Endothelial cell (in vitro differentiated cells): Measurements from ENCODE around the gene SEC11A. TPM values are rescaled to one million over a fixed set of nuclear protein-coding genes. Genes with fewer than 3 reads are reported as not detected.

Source experiments
- DNase-seq: peaks from one replicate; pipeline ENCODE4 v3.0.0; 2021; ENCODE audit warnings: low spot score
- H3K27ac Mint-ChIP-seq: one replicate; pipeline ENCODE4 v1.8.0; 2021; ENCODE audit warnings: mixed read lengths, inconsistent platforms; ENCODE audit not compliant: unreplicated experiment
- H3K27me3 Mint-ChIP-seq: one replicate; pipeline ENCODE4 v1.8.0; 2021; ENCODE audit warnings: mild to moderate bottlenecking, moderate library complexity, mixed read lengths, inconsistent platforms; ENCODE audit not compliant: unreplicated experiment
- H3K36me3 Mint-ChIP-seq: one replicate; pipeline ENCODE4 v1.8.0; 2021; ENCODE audit warnings: mild to moderate bottlenecking, low read depth, mixed read lengths, inconsistent platforms; ENCODE audit not compliant: unreplicated experiment
- H3K4me1 Mint-ChIP-seq: one replicate; pipeline ENCODE4 v1.8.0; 2021; ENCODE audit warnings: mild to moderate bottlenecking, mixed read lengths, inconsistent platforms; ENCODE audit not compliant: unreplicated experiment
- H3K4me3 Mint-ChIP-seq: one replicate; pipeline ENCODE4 v1.8.0; 2021; ENCODE audit warnings: mild to moderate bottlenecking, mixed read lengths, inconsistent platforms; ENCODE audit not compliant: unreplicated experiment
- H3K9me3 Mint-ChIP-seq: one replicate; pipeline ENCODE4 v1.8.0; 2021; ENCODE audit warnings: mixed read lengths, inconsistent platforms; ENCODE audit not compliant: unreplicated experiment
- total RNA-seq: library from RNA; stranded (reverse); fragmentation: NEBNext Ultra II Directional; extraction: Animal tissue kit (Norgen Biotek cat#: 25700); gene quantifications from one replicate; pipeline ENCODE4 v1.2.1, GENCODE V29; 2021; ENCODE audit not compliant: unreplicated experiment
- TF ChIP-seq, protein P1 (sequence below): fragments of 200-600 bp; sonication (generic); IDR thresholded peaks from one replicate; pipeline ENCODE4 v1.5.0; 2021; ENCODE audit warnings: antibody characterized with exemption; ENCODE audit not compliant: unreplicated experiment

Gene SEC11A
- total RNA-seq, 1 donor from 2014 or later = 204 TPM

DNA sequence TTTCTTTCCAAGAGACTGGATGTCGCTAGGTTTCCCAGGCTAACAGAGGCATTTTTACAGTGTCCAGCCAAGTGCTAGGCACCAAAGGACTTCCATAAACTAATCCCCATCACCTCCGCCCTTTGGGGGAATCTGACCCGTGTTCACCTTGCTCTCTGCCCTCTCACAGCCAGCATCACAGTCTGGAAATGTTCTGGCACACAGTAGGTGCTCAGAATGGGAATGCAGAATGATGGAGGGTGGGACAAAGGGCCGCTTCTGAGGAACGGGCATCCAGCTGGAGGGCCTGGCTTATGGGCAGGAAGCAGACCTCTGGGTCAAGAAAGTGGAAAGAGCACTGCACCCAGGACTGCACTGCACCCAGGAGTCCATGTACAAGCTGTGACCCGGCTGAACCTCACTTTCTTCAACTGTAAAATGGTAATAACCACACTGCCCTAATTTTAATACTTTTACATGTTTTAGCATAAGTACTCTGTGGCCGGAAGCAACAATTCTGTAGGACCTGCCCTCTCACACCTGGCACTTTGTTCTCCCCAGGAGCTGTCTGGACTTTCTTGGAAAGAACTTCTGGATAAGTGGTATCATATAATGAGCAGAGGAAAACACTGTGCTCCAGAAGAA is 57.0 kb downstream of the SEC11A start:
- peak overlapping the region; percentile 71 for H3K4me3 Mint-ChIP-seq
- H3K36me3 Mint-ChIP-seq = peaks cover 11% of the 10 kb centered on the region
- DNase-seq = no peak
- no peaks in the 10 kb centered on the region for H3K9me3 Mint-ChIP-seq
- peaks cover 21% of the 10 kb centered on the region for H3K27me3 Mint-ChIP-seq
- TF ChIP-seq, protein P1, sequence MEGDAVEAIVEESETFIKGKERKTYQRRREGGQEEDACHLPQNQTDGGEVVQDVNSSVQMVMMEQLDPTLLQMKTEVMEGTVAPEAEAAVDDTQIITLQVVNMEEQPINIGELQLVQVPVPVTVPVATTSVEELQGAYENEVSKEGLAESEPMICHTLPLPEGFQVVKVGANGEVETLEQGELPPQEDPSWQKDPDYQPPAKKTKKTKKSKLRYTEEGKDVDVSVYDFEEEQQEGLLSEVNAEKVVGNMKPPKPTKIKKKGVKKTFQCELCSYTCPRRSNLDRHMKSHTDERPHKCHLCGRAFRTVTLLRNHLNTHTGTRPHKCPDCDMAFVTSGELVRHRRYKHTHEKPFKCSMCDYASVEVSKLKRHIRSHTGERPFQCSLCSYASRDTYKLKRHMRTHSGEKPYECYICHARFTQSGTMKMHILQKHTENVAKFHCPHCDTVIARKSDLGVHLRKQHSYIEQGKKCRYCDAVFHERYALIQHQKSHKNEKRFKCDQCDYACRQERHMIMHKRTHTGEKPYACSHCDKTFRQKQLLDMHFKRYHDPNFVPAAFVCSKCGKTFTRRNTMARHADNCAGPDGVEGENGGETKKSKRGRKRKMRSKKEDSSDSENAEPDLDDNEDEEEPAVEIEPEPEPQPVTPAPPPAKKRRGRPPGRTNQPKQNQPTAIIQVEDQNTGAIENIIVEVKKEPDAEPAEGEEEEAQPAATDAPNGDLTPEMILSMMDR = no peak
- H3K4me1 Mint-ChIP-seq = peaks cover 15% of the 10 kb centered on the region
- peak overlapping the region; percentile 13 for H3K27ac Mint-ChIP-seq

DNA sequence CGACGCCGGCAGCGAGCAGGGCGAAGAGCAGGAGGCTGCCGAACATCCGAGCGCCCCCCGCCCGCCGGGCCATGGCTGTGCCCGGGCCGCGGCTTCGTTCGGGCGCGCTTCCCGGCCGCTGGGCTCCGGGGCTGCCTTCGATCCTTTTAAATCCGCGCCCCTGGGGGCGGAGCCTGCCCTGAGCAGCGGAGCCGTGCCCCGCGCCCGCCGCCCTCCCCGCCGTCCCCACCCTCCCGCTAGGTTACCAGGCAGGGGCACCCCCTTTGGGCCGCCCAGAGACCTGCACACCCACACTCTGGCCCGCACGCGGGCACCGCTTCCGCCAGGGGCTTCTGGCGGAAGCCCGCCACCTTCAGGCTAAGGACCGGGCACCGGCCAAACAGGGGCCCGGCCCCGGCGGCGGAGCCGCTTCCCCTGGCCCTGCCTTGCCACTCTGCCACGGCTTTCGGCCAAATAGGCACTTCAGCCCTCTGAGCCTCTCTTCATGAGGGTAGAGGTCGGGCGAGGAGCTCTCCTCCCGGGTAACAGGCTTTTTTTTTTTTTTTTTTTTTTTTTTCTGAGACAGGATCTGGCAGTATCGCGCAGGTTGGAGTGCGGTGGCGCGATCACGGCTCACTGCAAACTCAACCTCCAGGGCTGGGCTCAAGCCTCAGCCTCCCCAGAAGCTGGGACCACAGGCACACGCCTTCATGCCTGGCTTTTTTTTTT is 57.7 kb downstream of the SEC11A start, which contains the start of gene NMB:
Gene NMB, minus strand, starts transcription at position 120 of the 708 bp plus-strand sequence. Its CDS starts 47 bp downstream, at position 73.
- Mint-ChIP-seq H3K4me3 (peak within 1 kb of the TSS; percentile 89), H3K27me3 (peaks cover 21% of the 10 kb centered on the region), H3K4me1 (peaks cover 20% of the 10 kb centered on the region), H3K36me3 (peaks cover 11% of the 10 kb centered on the region), H3K27ac (peak within 1 kb of the TSS; percentile 30), H3K9me3 (no peaks in the 10 kb centered on the region)
- DNase-seq = peak; percentile 82
- TF ChIP-seq, protein P1 = peak; percentile 41

DNA sequence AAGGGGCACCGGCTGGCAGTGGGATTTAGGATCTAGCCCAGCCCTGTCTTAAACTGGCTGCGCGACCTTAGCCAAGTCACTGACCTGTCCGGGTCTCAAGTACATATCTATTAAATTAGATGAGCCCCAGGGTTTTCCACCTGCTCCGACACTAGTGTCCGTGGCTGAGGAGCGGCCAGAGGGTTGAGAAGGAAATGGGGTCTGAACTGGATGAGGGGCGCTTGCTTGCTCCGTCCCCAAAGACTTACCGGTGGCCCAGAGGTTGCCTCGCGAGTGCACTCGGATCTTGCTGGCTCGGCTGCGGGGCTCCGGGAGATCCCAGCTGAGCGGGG is 58.2 kb downstream of the SEC11A start:
- peaks cover 20% of the 10 kb centered on the region for H3K4me1 Mint-ChIP-seq
- no peaks in the 10 kb centered on the region for H3K9me3 Mint-ChIP-seq
- H3K27me3 Mint-ChIP-seq = peaks cover 21% of the 10 kb centered on the region
- peak overlapping the region; percentile 30 for H3K27ac Mint-ChIP-seq
- peak overlapping the region; percentile 89 for H3K4me3 Mint-ChIP-seq
- H3K36me3 Mint-ChIP-seq = peaks cover 11% of the 10 kb centered on the region
- TF ChIP-seq, protein P1 = no peak
- DNase-seq = no peak

- H3K4me1 Mint-ChIP-seq = peaks cover 26% of the 10 kb centered on the region
- no peak overlapping the region for H3K27ac Mint-ChIP-seq
- H3K4me3 Mint-ChIP-seq = peak overlapping the region; percentile 89
- peaks cover 16% of the 10 kb centered on the region for H3K36me3 Mint-ChIP-seq
- no peaks in the 10 kb centered on the region for H3K9me3 Mint-ChIP-seq
- peaks cover 21% of the 10 kb centered on the region for H3K27me3 Mint-ChIP-seq
- TF ChIP-seq, protein P1 = no peak
- no peak for DNase-seq
These were observed 59.0 kb downstream of the SEC11A start for GRCh38 chr15:84656972-84657371.
